ENCODE measurements around the gene PRG3. TPM values are rescaled to one million over a fixed set of nuclear protein-coding genes. Genes with fewer than 3 reads are reported as not detected.
"Not testable (repeated sequence)": the region's sequence is repeated elsewhere in the genome, so short reads cannot be mapped to it uniquely, and the experiment has no call there.

The PRG3 gene
- total RNA-seq, 2 donors from 2014 or later = not detected

DNA sequence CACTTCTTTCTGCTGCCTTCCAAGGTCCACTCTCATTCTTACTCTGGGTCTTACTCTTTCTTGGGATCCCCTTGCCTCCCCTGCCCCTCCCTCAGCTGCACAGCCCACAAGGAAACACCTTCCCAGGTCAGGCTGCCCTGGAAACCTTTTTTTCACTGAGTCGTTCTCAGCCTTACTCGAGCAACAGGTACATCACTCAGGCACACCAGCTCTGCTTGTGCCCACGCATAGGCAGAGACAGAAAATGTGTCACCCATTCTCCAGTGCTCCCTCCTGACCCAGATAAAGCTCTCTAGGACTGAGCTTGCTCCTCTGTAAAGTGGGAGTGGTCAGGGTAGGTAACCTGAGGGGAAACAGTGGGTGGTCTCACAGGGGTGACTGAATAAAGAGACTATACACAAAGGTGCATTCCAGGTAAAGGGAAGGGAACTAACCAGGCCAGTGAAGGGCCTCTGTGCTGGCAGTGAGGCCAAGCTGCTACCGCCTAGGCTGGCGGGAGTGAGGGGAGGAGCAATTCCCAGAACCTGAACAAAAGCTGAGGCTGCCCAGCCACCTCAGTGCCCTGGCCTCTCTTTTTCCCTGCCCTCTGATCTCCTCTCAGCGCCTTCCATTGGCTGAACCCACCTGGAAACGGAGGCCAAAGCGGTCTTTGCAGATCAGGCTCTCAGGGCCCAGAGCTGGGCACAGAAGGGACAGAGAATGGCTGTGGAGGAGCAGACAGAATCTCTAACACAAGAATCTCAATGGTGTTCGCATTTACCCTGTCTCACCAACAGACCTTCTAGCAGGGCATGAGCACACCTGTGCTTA is 15.9 kb downstream of the PRG3 start:
- no peaks in the 10 kb centered on the region for H3K27me3 ChIP-seq (replicated peaks; ENCODE audit: insufficient read depth)
- no peaks in the 10 kb centered on the region for H3K36me3 ChIP-seq
- no peak for DNase-seq (ENCODE audit: low spot score)
- no peaks in the 10 kb centered on the region for H3K4me1 ChIP-seq (ENCODE audit: control insufficient read depth in 1 of 2, low read depth in 2 of 2)
- H3K27ac ChIP-seq = no peak overlapping the region
- ATAC-seq (ENCODE audit: insufficient number of reproducible peaks, low FRiP score, low read depth) = no peak
- no peaks in the 10 kb centered on the region for H3K9me3 ChIP-seq
- TF ChIP-seq, protein P1, sequence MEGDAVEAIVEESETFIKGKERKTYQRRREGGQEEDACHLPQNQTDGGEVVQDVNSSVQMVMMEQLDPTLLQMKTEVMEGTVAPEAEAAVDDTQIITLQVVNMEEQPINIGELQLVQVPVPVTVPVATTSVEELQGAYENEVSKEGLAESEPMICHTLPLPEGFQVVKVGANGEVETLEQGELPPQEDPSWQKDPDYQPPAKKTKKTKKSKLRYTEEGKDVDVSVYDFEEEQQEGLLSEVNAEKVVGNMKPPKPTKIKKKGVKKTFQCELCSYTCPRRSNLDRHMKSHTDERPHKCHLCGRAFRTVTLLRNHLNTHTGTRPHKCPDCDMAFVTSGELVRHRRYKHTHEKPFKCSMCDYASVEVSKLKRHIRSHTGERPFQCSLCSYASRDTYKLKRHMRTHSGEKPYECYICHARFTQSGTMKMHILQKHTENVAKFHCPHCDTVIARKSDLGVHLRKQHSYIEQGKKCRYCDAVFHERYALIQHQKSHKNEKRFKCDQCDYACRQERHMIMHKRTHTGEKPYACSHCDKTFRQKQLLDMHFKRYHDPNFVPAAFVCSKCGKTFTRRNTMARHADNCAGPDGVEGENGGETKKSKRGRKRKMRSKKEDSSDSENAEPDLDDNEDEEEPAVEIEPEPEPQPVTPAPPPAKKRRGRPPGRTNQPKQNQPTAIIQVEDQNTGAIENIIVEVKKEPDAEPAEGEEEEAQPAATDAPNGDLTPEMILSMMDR (IDR thresholded peaks at IDR 0.05) = no peak
- H3K4me3 ChIP-seq = no peak overlapping the region

DNA sequence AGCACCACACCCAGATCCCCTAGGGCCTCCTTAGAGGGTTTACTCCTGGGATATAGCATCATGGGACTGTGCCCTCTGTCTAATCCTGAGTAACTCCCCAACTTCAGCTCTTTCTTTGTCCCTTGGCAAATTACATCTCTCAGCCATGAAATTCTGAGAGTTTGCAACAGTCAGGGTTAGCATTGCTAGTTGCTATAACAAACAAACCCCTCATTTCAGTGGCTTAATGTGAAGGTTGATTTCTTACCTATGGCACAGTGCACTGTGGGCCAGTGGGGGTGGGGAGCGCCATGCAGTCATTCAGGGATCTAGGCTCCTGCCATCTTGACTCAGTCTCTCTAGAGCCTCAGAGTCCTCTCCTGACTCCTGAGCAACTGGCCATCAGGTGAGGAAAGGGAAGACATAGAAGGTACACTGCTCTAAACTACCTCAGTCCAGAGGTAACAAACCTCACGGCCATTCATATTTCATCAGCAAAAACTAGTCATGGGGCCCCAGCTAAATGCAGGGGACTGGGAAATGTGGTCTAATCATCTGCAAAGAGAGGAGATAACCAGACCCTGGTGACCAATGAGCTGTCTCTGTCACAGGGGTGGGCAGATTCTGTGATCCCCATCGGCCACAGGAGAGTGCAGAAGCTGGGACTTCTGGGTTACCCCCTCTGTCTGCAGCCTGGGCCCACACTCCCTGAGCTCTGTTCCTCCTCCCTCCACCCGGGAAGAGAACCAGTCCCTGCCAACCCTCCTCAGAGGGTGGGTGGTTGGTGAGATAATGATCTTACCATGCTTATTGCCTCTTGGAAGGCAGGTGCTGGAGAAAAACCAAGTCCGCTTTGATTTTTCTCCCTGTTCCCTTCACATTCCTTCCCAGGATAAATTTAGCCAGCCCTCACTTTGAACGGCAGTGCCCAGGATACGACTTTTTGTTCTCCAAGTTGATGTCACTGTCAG is 17.5 kb downstream of the PRG3 start:
- H3K27ac ChIP-seq = no peak overlapping the region
- H3K27me3 ChIP-seq (replicated peaks; ENCODE audit: insufficient read depth) = no peaks in the 10 kb centered on the region
- H3K36me3 ChIP-seq = no peaks in the 10 kb centered on the region
- H3K9me3 ChIP-seq = no peaks in the 10 kb centered on the region
- H3K4me3 ChIP-seq = no peak overlapping the region
- no peaks in the 10 kb centered on the region for H3K4me1 ChIP-seq (ENCODE audit: control insufficient read depth in 1 of 2, low read depth in 2 of 2)
- ATAC-seq (ENCODE audit: insufficient number of reproducible peaks, low FRiP score, low read depth) (no peak), DNase-seq (ENCODE audit: low spot score) (no peak)
- TF ChIP-seq, protein P1 (IDR thresholded peaks at IDR 0.05) = no peak

DNA sequence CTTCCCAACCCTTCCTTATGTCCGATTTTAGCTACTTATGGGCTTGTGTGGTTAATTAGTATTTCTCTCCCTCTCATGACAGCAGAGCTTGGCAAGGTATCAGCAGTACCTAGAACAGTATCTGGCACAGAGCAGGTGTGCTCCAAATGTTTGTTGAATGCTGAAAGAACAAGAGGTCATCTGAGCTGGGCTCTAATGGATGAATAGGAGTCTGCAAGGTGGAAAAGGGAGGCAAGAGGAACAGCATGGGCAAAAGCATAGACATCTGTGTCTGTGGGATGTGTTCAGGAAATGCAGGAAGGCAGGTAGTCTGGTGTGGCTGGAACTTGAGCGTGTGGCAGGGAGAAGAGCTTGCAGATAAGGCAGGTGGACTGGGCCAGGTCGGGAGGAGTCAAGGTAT is 19.0 kb downstream of the PRG3 start:
- ATAC-seq (ENCODE audit: insufficient number of reproducible peaks, low FRiP score, low read depth) (no peak), DNase-seq (ENCODE audit: low spot score) (no peak)
- H3K9me3 ChIP-seq = no peaks in the 10 kb centered on the region
- TF ChIP-seq, protein P1 (IDR thresholded peaks at IDR 0.05) = no peak
- no peaks in the 10 kb centered on the region for H3K36me3 ChIP-seq
- H3K27me3 ChIP-seq (replicated peaks; ENCODE audit: insufficient read depth) = no peaks in the 10 kb centered on the region
- H3K27ac ChIP-seq = no peak overlapping the region
- H3K4me3 ChIP-seq = no peak overlapping the region
- H3K4me1 ChIP-seq (ENCODE audit: control insufficient read depth in 1 of 2, low read depth in 2 of 2) = no peaks in the 10 kb centered on the region

- H3K4me1 ChIP-seq (ENCODE audit: control insufficient read depth in 1 of 2, low read depth in 2 of 2); DNase-seq (ENCODE audit: low spot score); ATAC-seq (ENCODE audit: insufficient number of reproducible peaks, low FRiP score, low read depth); H3K36me3 ChIP-seq; H3K27ac ChIP-seq; H3K9me3 ChIP-seq; H3K4me3 ChIP-seq; H3K27me3 ChIP-seq (replicated peaks; ENCODE audit: insufficient read depth): not testable (repeated sequence)
Observed at GRCh38 chr11:57361420-57361819, 19.5 kb downstream of the PRG3 start.

GRCh38 chr11:57360991-57361390 is 20.0 kb downstream of the PRG3 start:
- DNase-seq (ENCODE audit: low spot score) (no peak), ATAC-seq (ENCODE audit: insufficient number of reproducible peaks, low FRiP score, low read depth) (no peak)
- Histone ChIP-seq H3K27me3 (replicated peaks; ENCODE audit: insufficient read depth) (no peaks in the 10 kb centered on the region), H3K4me3 (no peak overlapping the region), H3K36me3 (no peaks in the 10 kb centered on the region), H3K27ac (no peak overlapping the region), H3K4me1 (ENCODE audit: control insufficient read depth in 1 of 2, low read depth in 2 of 2) (no peaks in the 10 kb centered on the region), H3K9me3 (no peaks in the 10 kb centered on the region)
- TF ChIP-seq, protein P1 (IDR thresholded peaks at IDR 0.05) = no peak
